ENCODE measurements around the gene NDUFS2. TPM values are rescaled to one million over a fixed set of nuclear protein-coding genes. Genes with fewer than 3 reads are reported as not detected.

Gene NDUFS2
- total and polyA plus RNA-seq, 2 of the 8 experiments (the other 6 are each of a cell fraction or from before 2014, with no cell fraction given) = 95.1 to 113 TPM

- TF ChIP-seq, protein P1, sequence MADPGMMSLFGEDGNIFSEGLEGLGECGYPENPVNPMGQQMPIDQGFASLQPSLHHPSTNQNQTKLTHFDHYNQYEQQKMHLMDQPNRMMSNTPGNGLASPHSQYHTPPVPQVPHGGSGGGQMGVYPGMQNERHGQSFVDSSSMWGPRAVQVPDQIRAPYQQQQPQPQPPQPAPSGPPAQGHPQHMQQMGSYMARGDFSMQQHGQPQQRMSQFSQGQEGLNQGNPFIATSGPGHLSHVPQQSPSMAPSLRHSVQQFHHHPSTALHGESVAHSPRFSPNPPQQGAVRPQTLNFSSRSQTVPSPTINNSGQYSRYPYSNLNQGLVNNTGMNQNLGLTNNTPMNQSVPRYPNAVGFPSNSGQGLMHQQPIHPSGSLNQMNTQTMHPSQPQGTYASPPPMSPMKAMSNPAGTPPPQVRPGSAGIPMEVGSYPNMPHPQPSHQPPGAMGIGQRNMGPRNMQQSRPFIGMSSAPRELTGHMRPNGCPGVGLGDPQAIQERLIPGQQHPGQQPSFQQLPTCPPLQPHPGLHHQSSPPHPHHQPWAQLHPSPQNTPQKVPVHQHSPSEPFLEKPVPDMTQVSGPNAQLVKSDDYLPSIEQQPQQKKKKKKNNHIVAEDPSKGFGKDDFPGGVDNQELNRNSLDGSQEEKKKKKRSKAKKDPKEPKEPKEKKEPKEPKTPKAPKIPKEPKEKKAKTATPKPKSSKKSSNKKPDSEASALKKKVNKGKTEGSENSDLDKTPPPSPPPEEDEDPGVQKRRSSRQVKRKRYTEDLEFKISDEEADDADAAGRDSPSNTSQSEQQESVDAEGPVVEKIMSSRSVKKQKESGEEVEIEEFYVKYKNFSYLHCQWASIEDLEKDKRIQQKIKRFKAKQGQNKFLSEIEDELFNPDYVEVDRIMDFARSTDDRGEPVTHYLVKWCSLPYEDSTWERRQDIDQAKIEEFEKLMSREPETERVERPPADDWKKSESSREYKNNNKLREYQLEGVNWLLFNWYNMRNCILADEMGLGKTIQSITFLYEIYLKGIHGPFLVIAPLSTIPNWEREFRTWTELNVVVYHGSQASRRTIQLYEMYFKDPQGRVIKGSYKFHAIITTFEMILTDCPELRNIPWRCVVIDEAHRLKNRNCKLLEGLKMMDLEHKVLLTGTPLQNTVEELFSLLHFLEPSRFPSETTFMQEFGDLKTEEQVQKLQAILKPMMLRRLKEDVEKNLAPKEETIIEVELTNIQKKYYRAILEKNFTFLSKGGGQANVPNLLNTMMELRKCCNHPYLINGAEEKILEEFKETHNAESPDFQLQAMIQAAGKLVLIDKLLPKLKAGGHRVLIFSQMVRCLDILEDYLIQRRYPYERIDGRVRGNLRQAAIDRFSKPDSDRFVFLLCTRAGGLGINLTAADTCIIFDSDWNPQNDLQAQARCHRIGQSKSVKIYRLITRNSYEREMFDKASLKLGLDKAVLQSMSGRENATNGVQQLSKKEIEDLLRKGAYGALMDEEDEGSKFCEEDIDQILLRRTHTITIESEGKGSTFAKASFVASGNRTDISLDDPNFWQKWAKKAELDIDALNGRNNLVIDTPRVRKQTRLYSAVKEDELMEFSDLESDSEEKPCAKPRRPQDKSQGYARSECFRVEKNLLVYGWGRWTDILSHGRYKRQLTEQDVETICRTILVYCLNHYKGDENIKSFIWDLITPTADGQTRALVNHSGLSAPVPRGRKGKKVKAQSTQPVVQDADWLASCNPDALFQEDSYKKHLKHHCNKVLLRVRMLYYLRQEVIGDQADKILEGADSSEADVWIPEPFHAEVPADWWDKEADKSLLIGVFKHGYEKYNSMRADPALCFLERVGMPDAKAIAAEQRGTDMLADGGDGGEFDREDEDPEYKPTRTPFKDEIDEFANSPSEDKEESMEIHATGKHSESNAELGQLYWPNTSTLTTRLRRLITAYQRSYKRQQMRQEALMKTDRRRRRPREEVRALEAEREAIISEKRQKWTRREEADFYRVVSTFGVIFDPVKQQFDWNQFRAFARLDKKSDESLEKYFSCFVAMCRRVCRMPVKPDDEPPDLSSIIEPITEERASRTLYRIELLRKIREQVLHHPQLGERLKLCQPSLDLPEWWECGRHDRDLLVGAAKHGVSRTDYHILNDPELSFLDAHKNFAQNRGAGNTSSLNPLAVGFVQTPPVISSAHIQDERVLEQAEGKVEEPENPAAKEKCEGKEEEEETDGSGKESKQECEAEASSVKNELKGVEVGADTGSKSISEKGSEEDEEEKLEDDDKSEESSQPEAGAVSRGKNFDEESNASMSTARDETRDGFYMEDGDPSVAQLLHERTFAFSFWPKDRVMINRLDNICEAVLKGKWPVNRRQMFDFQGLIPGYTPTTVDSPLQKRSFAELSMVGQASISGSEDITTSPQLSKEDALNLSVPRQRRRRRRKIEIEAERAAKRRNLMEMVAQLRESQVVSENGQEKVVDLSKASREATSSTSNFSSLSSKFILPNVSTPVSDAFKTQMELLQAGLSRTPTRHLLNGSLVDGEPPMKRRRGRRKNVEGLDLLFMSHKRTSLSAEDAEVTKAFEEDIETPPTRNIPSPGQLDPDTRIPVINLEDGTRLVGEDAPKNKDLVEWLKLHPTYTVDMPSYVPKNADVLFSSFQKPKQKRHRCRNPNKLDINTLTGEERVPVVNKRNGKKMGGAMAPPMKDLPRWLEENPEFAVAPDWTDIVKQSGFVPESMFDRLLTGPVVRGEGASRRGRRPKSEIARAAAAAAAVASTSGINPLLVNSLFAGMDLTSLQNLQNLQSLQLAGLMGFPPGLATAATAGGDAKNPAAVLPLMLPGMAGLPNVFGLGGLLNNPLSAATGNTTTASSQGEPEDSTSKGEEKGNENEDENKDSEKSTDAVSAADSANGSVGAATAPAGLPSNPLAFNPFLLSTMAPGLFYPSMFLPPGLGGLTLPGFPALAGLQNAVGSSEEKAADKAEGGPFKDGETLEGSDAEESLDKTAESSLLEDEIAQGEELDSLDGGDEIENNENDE (IDR thresholded peaks at IDR 0.05; ENCODE audit: insufficient replicate concordance, low read length) = no peak
- TF ChIP-seq EZH2 (IDR thresholded peaks at IDR 0.05; ENCODE audit: low read depth, low read length, severe bottlenecking) = no peak
- no peak for TF ChIP-seq SUZ12 (IDR thresholded peaks at IDR 0.05; ENCODE audit: low read length)
- TF ChIP-seq POLR2A (IDR thresholded peaks at IDR 0.05; ENCODE audit: control extremely low read depth in 1 of 2, low read depth in 2 of 2, low read length in 2 of 2) = no peak
- TF ChIP-seq TEAD4 (IDR thresholded peaks at IDR 0.05; ENCODE audit: low read depth, low read length) = no peak
- TF ChIP-seq, protein P2, sequence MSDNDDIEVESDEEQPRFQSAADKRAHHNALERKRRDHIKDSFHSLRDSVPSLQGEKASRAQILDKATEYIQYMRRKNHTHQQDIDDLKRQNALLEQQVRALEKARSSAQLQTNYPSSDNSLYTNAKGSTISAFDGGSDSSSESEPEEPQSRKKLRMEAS (IDR thresholded peaks at IDR 0.05) = no peak
- no peak for TF ChIP-seq CBX5 (IDR thresholded peaks at IDR 0.05; ENCODE audit: low read depth, low read length)
- TF ChIP-seq SIX5 (IDR thresholded peaks at IDR 0.05; ENCODE audit: low read depth, low read length) = no peak
- TF ChIP-seq CTCF (IDR thresholded peaks at IDR 0.05; ENCODE audit: control extremely low read depth in 1 of 3, insufficient read depth in 1 of 3, low read depth in 1 of 3, low read length in 3 of 3) = no peak
Observed at GRCh38 chr1:161157867-161158266, 44.3 kb upstream of the NDUFS2 start (continued).

Data from H1 (cell line).